ENCODE data around the gene ANKRD12.

DNA sequence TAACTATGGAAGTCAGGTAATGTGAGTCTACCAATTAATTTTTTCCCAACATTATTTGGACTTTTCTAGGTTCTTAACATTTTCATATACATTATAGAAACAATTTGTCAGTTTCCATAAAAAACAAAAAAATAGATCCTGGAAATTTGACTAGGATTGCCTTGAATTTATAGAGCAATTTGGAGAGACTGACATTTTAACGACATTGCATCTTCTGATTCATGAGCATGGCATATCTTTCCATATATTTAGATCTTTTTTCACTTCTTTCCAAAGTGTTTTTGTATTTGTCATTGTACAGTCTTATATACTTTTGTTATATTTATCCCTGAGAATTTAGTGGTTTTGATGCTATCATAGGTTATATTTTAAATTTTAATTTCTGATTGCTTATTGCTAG lies 42.0 kb downstream of the ANKRD12 start:
- no peak for TF ChIP-seq EZH2 (IDR thresholded peaks at IDR 0.05; ENCODE audit: low read length, unreplicated experiment)
- no peak for TF ChIP-seq EZH2phosphoT487 (IDR thresholded peaks at IDR 0.05; ENCODE audit: borderline replicate concordance, low read length)
- TF ChIP-seq, protein P1, sequence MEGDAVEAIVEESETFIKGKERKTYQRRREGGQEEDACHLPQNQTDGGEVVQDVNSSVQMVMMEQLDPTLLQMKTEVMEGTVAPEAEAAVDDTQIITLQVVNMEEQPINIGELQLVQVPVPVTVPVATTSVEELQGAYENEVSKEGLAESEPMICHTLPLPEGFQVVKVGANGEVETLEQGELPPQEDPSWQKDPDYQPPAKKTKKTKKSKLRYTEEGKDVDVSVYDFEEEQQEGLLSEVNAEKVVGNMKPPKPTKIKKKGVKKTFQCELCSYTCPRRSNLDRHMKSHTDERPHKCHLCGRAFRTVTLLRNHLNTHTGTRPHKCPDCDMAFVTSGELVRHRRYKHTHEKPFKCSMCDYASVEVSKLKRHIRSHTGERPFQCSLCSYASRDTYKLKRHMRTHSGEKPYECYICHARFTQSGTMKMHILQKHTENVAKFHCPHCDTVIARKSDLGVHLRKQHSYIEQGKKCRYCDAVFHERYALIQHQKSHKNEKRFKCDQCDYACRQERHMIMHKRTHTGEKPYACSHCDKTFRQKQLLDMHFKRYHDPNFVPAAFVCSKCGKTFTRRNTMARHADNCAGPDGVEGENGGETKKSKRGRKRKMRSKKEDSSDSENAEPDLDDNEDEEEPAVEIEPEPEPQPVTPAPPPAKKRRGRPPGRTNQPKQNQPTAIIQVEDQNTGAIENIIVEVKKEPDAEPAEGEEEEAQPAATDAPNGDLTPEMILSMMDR (conservative IDR thresholded peaks at IDR 0.05; ENCODE audit: low read depth, low read length) = no peak
